Panc1 (cell line): ENCODE results near the gene HS3ST5.

ENCODE experiments used
- CTCF ChIP-seq: fragments of 450-650 bp; IDR thresholded peaks from 2 replicates; pipeline ENCODE4 v1.5.1; 2017; ENCODE audit warnings: mild to moderate bottlenecking
- POLR2AphosphoS5 ChIP-seq: IDR thresholded peaks from 2 replicates; pipeline ENCODE4 v1.6.1; 2012; ENCODE audit warnings: mild to moderate bottlenecking, low read depth, low read length, moderate library complexity
- TCF7L2 ChIP-seq: IDR thresholded peaks from 2 replicates; pipeline ENCODE4 v1.6.1; 2011; ENCODE audit warnings: mild to moderate bottlenecking, low read depth, low read length, inconsistent platforms
- TF ChIP-seq, protein P1 (sequence below), 2 experiments: IDR thresholded peaks; 2 replicates each; pipeline ENCODE4 v1.6.1; 2011 to 2012; ENCODE audit warnings: low read depth in 2 of 2, control low read depth in 1 of 2, low read length in 1 of 2, mild to moderate bottlenecking in 1 of 2, moderate library complexity in 1 of 2; ENCODE audit not compliant: insufficient read depth in 1 of 2

DNA sequence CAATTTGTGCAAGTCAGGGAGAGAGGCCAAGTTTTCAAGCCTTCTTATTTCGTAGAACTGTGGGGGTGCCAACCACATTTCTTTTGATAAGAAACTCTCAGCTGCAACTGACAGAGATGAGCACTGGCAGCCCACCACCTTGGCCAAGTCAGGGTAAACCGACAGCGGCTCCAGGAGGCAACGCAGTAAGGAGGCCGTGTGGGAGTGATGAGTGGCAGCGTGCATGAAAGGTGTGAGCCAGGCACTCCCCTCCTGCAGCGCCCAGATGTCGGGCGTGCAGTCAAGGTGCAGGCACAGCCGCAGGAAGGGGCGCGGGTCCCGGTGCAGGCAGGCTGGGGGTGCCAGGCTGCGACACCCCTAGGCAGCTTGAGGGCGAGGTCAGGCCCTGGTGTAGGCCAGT is 322.6 kb downstream of the HS3ST5 start:
- TF ChIP-seq CTCF (no peak), TCF7L2 (no peak), POLR2AphosphoS5 (no peak)
- TF ChIP-seq, protein P1, sequence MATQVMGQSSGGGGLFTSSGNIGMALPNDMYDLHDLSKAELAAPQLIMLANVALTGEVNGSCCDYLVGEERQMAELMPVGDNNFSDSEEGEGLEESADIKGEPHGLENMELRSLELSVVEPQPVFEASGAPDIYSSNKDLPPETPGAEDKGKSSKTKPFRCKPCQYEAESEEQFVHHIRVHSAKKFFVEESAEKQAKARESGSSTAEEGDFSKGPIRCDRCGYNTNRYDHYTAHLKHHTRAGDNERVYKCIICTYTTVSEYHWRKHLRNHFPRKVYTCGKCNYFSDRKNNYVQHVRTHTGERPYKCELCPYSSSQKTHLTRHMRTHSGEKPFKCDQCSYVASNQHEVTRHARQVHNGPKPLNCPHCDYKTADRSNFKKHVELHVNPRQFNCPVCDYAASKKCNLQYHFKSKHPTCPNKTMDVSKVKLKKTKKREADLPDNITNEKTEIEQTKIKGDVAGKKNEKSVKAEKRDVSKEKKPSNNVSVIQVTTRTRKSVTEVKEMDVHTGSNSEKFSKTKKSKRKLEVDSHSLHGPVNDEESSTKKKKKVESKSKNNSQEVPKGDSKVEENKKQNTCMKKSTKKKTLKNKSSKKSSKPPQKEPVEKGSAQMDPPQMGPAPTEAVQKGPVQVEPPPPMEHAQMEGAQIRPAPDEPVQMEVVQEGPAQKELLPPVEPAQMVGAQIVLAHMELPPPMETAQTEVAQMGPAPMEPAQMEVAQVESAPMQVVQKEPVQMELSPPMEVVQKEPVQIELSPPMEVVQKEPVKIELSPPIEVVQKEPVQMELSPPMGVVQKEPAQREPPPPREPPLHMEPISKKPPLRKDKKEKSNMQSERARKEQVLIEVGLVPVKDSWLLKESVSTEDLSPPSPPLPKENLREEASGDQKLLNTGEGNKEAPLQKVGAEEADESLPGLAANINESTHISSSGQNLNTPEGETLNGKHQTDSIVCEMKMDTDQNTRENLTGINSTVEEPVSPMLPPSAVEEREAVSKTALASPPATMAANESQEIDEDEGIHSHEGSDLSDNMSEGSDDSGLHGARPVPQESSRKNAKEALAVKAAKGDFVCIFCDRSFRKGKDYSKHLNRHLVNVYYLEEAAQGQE (IDR thresholded peaks at IDR 0.05; ENCODE audit: insufficient read depth in 1 of 2, low read depth in 2 of 2, low read length in 1 of 2), result no peak
